GM19328 (cell line): ENCODE measurements around the gene PIM3.

Experiments used
- ATAC-seq: cut with Tn5 transposase; IDR thresholded peaks from one replicate; pipeline ENCODE4 v1.9.1; 2021; ENCODE audit warnings: mild to moderate bottlenecking, moderate library complexity; ENCODE audit not compliant: unreplicated experiment

The PIM3 gene

DNA sequence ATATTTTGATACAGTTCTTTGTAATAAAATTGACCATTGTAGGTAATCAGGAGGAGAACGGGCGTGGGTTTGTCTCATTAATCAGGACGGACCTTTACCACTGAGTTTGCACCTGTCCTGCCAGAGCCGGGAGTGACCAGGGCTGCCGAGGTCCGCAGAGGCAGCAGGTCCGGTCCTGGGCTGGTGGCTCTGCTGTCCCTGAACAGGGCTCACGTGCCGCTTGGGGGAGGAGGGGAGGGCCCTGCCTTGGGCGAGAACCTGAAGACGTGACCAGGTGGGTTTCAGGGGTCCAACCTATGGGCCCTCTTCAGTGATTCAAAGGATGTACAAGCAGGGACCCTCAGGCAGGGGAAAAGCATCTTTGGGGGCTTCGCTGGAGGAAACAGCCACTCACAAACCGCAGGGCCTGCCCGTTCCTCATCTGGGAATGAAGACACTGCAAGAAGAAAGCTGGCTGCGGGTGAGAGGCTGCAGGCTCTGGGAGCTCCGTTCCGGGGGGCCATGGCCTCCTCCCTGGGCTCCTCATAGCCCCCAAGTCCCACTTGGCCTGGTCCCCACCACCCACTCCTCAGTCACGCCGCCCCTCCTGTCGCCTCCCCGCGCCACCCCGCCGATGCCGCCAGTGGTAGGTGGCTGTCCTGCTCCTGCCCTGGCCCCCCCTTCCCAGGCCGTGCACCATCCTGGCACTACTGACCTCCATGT lies 32.9 kb upstream of the PIM3 start:
- no peak for ATAC-seq

DNA sequence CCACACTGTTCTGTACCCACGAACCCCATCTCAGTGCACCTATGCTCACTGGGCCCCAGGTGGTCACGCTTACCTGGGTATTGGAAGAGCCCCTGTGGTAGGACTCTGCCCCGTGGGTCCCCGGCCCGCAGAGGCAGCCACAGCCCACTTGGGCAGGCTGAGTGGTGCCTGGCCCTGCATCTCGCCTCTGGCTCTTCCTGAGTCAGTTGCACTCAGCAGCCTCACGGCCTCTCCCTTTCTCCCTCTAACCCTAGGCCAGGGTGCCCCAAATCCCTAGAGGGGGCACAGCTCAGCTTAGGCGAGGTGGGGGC lies 32.4 kb upstream of the PIM3 start:
- no peak for ATAC-seq

DNA sequence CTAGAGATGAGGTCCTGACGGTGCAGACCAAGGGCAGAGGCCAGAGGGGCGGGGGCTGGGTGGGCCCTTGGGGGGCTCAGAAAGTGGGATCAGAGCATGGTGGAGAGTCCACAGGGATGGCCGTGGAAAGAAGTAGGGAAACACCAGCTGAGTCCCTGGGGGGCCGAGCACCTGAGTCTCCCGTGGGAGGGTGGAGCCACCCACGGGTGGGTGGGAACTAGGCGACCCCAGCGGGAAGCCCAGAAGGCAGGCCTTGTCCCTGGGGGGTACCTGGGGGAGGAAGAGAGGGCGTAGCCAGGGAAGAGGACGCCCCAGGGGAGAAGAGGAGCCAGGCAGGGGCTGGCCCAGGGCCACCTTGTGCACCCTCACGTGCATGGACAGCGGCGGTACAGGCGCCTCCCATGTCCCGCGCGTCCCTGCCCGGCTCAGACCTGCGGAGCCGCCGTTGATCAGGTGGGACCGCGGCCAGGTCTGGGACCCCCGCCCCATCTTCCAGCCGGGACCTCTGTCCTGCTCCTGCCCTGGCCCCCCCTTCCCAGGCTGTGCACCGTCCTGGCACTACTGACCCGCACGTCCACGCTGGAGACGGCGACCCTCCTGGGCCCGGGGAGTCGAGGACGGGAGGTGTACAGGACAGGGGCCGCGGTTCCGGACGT lies 31.9 kb upstream of the PIM3 start:
- no peak for ATAC-seq

DNA sequence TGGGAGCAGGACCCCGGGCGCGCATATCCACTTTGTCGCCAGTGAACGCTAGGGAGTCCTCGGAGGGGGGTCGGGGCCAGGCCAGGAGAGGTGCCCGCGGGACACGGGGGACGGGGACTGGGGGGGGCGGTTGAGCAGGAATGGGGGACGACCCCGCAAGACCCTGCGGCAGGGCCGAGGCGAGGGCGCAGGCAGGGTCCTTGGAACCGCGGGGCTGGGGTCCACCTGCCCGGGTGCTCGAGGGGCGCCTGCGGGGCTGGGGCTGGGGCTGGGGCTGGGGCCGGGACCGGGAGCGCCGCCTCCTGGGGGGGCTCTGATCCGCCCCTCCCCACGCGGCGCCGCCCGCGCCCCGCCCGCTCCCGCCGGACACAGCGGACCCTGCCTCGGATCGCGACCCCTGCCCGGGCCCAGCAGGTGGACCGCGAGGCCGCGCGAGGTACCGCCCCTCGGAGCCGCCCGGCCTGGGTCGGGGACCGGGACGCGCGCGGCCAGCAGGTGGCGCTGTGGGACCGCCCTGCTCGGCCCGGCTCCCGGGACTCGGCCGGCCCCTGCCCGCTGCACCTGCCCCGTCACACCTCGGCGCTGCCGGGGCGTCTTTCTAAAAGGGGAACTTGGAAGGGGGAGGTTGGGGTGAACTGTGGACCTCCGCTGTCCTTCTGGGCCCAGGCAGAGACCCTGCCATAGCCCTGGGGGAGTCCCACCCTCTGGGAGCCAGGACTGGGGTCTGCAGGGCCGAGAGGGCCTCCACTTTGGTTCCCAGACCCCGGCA lies 31.2 kb upstream of the PIM3 start:
- no peak for ATAC-seq

DNA sequence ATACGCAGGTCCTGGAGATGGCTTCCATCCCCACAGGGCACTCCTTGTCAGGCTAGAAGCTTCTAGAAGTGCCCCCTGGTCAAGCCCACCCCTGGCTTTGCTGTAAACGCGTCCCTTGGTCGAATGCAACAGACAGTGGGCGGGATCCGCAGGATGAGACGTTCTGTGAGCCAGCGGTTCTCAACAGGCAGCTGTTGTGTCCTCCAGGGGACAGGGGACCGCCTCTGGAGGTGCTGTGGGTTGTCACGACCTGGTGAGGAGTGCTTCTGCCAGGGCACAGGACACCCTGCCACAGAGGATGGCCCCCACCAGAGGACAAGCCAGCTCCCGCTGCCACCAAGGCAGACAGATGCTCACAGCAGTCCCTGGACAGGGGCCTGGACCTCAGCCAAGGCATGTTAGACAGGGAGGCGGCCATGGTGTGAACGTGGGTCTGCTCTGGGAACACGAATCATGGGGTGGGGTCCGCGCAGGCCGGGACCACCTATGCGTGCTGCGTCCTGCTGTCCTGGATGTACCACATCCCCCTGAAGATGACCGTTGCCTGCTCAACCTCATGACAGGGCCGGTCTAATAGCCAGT lies 30.5 kb upstream of the PIM3 start:
- no peak for ATAC-seq

DNA sequence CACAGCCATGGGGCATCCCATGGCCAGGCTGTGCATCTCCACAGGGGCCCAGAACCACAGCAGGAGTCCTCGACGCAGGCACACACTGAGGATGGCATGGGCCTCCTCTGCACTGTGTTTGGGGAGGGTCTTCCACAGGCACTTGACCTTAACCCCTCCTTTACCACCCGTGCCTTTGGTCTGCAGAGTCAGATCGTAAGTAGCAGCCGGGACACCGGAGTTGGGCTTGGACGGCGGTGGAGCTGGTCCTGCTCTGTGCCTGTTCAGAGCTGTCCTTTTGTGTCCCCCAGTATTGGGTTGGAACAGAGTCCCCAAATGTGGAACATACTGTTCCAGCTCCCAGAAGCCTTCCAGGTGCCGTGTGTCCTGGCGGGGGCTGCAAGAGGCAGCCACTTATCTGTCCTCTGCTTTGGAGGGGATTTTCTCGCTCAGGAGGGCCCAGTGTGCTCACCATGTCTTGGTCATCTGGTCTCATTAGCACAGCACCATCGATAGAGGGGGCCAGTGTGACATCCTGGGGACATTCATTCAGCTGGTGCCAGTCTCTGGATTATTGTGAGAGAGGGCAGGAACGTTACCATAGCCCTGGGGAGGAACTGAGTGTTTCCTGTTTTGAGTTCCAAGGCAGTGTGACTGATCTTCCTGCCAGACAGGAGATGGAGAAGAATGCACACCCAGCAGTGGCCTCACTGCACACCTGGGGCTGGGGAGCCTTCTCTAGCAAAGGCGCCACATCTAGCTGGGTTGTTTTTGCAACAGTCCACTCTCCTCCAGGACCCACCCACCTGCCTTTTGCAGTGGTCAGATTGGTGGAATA lies 29.8 kb upstream of the PIM3 start:
- no peak for ATAC-seq

DNA sequence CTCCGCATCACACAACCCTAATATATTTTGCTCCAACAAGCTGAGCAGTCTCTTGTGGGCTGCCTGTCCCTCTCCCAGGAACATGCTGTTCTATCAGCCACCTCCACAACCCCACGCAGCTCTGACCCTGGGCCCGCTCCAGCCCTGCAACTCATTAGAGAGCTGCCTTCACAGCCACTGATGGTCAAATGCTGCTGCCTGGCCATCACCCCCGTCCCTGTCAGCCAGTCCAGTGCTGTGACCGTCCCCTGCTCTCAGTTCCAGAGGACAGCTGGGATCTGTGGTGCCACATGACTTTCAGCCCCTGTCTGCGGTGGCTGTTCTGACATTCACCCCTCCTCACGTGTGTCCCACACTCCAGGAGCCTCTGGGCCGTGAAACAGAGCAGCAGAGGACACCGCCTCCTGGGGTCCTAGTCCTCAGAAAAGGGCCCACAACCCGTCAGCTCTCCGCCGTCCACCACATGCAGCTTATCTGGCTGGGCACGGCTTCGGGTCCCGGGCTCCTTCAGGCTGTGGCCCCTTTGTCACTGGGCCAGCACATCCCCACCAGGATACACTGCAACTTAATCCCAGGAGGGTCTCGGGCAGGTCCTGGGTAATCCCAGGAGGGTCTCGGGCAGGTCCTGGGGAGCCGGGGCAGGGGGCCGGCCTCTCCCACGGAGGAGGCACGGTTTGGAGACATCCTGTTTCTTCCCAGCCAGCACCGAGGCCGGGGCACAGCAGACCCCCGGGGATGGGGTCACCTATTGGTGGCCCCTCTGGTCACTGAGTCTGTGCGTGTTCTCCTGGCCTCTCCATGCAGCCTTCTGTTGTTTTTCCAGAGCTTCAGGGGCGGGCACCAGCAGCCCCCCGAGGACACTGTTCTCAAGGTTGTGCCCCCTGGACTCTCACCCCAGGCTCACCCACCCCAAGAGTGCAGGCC lies 27.1 kb upstream of the PIM3 start:
- no peak for ATAC-seq

DNA sequence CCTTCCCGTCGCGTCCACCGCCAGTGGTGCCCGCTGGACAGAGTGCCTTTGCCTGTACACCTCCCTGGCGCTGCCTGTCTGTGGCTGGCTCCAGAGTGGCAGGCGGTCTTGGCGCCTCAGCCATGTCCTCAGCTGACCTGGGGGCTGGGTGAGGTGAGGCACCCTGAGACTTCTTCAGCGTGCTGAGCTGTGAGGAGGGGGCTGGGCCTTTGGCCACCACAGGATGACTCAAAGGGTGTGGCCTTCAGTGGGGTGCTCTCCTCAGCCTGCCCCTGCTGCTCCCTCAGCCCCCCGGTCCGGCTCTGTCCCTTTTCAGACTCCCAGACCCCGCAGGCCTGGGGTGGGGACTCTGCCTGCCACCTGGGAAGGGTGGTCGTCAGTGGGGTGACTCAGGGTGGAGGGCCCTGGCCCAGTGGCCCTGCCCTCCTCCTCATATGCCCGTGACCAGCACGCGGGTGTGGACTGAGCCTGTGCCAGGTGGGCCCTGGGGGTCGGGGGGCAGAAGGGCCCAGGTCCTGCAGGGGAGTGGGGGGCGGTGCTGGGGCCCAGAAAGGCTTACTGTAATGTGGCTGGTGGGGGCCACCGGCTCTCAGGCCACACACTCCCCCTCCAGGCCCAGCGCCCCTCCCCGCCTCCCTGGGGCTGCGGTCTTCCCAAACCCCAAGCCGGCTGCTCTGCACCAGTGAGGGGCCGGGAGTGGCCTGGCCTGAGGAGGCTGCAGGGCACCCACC lies 26.2 kb upstream of the PIM3 start:
- ATAC-seq, result no peak

DNA sequence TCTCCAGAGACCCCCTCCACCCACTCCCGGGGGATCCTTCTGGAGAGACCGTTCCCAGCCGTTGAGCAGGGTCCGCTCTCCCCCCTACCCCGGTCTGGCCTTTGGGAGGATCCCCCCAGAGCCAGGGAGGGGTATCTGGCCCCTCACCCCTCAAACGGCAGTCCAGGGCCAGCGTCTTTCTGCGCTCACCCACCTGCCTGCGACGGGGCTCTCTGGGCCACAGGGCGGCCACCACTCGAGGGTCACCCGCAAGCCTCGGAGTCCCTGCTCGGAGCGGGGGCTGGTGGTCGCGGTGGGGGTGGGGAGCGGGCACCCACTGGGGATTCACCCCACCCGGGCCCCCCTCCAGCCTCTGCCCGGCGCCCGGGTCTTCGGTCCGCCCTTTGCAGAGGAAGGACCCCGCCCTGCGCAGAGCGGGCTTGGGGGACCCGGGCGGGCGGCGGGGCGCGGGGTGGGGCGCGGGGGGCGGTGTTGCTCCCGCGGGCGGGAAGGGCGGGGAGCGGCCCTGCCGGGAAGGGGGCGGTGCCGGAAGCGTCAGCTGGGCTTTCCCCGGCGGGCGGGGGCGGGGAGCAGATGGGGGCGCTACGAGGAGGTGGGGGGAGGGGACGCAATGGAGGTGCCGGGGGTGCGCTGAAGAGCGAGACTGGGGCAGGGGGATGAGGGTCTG lies 25.5 kb upstream of the PIM3 start:
- ATAC-seq, result no peak

DNA sequence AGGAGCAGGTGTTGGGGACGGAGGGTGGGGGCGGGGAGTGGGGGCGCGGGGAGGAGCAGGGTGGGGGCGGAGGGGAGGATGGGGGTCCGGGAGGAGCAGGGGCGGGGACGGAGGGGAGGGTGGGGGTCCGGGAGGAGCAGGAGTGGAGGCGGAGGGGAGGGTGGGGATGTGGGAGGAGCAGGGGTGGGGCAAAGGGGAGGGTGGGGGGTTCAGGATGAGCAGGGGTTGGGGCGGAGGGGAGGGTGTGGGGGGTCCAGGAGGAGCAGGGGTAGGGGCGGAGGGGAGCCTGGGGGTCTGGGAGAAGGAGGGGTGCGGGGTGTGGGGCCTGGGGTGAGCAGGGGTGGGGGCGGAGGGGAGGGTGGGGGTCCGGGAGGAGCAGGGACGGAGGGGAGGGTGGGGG lies 25.0 kb upstream of the PIM3 start:
- ATAC-seq, result no peak

DNA sequence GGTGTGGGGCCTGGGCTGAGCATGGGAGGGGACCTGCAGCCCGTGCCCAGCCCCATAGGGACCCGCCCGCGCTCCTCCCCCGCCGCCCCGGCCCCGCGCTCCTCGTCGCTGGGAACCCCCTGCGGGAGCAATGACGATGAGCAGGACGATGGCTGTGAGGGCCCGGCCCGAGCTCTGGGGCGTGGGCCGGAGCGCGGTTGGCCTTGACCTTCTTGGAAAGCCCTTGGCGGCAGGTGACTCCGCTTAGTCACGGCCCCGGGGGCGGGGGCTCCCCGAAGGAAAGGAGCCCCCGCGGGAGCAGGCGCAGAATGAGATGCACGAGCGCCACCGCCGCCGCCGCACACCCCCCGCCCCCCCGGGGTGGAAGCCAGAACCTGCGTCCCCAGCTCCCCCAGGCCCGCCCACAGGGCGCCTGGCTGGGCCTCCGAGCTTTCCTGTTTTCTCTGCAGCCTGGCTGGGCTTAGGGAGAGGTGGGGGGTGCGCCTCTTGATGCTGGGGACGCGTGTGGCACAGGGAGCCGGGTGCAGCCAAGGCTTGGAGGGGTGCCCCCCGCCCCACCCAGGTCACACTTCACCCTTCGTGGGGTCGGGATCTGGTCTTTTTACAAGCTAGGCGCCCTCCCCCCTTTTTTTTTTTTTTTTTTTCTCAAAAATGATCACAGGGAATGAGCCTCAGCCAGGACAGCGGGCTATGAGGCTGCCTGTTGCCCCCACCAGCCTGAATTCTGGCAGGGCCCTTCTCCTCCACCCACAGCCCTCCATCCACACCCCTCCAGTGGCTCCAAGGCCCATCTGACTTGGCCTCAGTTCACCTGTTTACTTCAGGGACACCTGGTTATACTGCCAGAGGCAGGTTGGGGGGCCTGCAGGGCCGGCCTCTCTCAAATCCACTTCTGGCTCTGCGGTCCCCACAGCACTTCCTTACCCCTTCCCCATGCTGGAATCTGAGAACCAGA lies 24.3 kb upstream of the PIM3 start:
- peak; percentile 60 for ATAC-seq

DNA sequence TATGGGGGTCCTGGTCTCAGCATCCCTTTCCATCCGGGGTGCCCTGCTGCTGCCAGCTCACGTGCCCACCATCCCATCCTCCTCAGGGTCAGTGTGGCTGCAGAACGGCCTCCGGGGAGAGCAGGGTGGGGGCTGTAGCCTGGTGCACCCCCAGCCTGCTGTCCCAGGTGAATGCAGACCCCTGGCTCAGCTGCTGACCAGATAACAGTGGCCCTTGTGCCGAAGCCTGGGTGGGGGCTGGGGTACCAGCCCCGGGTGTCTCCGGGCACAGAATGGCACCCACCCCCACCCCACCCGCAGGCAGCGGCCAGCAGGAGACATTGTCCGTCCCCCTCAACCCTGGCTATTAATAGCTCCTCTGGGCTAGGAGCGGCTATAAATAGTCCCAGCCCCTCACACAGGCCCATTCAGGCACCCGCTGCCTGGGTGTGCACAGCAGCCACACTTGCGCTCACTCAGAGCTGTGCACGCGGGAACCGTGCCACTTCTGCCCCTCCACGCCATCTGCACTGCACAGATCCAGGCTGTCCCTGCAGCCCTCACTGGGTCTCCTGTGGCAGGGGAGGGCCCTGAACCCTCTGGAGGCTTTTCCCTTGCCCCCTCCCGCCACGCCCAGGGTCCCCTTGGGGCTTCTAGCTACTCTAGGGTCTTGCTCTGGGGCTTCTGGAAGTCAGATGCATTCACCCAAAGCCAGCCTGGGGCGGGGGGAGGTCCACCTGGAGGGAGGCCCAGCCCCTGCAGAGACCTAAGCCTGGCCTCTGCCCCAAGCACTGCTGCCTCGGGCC lies 23.4 kb upstream of the PIM3 start:
- ATAC-seq, result no peak

DNA sequence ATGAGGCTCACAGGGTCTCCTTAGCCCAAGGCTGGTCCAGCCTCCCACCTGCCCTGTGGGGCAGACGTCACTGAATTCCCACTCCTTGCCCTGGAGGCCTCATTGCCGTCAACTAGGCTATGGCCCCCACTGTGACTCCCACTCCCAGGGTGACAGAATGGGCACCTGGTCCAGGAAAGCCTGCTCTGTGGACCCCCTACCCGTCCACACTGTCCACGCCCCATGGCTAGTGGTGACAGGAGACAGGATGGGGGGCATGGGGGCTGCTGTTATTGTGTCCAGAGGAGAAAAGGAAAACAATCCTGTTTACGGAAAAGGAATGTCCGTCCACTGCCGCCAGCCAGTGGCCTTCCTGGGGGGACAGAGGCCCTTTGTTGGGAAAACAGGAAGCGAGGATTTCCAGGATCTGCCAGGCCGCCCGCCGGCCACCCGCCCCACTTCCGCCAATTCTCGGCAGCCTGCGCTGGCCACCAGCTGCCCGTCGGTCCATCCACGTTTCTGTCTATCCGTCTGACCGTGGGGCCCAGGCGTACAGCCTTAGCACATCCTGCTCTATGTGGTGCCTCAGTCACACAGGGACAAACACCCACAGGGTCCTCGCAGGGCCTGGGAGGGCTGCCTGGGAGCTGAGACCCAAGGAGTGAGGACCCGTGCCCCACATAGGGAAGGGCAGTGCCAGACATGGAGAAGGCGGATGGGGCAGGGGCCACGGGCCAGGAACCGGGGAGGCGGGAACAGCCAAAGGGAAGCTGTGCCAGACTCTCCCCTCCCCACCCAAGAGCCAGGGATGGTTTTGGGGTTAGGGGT lies 22.6 kb upstream of the PIM3 start:
- no peak for ATAC-seq

DNA sequence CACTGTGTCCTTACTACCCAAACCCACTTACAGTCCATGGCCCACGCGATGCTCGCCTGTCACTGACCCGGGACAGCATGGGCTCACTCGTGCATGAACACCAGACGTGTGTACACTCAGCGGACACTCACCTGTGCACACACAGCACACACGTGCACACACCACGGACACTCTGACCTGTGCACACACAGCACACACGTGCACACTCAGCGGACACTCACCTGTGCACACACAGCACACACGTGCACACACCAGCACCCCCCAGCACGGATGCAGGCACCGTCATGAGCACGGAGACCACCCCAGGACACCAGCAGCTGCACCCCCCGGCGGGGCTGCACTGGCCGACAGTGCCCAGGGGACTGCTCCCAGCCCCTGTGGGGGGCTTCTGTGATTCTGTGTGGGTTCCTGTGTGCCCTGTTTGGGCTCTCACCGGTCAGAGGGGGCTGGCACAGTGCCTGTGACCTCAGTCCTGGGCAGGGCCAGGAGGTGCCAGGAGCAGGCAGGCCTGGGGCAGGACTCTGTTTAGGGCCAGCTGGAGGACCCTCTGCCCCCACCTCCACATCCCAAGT lies 21.9 kb upstream of the PIM3 start:
- no peak for ATAC-seq

DNA sequence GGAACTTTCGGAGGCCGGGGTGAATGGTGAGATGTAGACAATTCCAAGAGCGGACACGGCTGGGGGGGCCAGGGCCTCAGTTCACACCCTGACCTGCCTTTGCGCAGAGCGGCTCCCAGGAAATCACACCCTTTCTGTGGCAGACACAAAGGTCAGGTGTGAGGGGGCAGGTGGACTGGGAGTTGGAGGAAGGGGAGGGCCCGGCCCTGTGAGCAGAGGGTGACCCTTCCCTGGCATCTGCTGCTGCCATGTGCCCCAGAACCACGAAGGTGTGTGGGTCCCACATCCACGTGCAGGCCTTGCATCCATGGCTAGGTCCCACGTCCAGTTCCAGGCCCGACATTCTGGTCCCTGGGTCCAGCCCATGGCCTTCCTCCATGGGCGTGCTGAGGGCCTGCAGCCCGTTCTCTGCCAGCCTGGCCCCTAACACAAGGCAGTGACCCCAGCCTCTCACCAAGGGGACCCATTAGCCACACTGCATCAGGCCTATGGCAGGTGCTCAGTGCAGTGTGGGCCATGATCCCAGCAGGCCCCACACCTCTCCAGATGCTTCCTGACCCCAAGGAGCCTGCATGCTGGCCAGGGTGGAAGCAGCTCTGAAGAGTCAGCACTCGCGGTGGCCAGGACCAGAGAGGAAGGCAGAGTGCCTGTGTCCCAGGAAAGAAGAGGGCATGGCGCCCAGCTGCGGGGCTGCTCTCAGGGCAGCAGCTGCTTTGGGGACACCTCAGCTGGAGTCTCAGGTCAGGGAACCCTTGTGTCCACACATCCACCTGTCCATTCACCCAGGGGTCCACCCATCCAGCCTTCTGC lies 18.9 kb upstream of the PIM3 start:
- no peak for ATAC-seq
